ENCODE results near the gene DOCK2.

- no peak for TF ChIP-seq CTCF (IDR thresholded peaks at IDR 0.05)
- TF ChIP-seq POLR2A (IDR thresholded peaks at IDR 0.05) = no peak
These were observed 308.0 kb downstream of the DOCK2 start for GRCh38 chr5:169944922-169945680.

Measured in adrenal gland (tissue), 5 donors.